T follicular helper cell (primary cell): ENCODE measurements around the gene PARD6B.
"Not testable (repeated sequence)": the region's sequence is repeated elsewhere in the genome, so short reads cannot be mapped to it uniquely, and the experiment has no call there.

Experiments
- DNase-seq: peaks from one replicate; pipeline ENCODE4 v3.0.0-alpha.2; 2020; ENCODE audit warnings: low read depth

PARD6B gene

DNA sequence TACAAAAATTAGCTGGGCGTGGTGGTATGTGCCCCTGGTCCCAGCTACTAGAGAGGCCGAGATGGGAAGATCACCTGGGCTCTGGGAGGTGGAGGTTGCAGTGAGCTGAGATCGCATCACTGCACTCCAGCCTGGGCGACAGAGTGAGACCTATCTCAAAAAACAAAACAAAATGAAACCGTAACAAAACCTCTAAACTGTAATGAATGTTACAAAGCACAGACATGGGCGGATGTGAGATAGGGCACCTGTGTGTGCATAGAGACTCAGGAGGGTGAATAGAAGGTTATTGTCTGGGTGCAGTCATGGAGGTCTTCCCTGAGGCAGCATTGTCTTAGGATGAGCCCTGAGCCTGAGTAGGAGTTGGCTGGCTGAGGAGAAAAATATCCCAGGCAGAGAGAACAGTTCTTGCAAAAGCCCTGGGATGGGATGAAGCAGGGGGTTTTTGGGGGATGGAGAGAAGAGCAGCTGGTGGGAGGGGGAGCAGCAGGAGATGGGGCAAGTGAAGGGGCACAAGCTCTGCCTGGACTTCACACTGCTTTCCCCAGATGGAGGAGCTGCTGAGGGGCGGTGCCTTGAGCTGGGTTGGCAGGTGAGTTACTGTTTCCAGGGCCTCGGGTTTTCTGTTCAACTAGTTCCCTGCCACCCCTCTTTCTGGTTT is 68.6 kb downstream of the PARD6B start:
- DNase-seq: no peak

DNA sequence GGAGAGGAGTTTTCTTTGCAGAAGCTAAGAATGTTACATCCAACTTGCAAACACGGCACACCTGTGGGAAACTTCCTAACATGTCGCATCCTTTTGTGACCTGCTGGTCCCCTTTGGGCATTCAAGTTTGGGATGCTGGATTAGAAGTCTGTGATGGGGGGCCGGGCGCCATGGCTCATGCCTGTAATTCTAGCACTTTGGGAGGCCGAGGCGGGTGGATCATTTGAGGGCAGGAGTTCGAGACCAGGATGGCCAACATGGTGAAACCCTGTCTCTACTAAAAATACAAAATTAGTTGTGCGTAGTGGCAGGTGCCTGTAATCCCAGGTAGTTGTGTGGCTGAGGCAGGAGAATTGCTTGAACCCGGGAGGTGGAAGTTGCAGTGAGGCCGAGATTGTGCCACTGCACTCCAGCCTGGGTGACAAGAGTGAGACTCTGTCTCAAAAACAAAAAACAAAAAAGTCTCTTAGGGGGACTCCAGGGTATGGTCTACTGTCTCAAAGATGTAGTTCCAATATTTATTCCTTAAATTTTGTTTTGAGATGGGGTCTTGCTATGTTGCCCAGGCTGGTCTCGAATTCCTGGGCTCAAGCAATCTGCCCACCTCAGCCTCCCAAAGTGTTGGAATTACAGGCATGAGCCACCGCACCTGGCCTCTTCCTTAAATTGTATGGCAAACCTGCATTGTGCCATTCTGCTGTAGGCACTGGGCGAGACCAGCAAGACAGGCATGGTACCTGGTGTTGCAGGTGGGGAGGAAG is 69.8 kb downstream of the PARD6B start:
- not testable (repeated sequence) for DNase-seq

DNA sequence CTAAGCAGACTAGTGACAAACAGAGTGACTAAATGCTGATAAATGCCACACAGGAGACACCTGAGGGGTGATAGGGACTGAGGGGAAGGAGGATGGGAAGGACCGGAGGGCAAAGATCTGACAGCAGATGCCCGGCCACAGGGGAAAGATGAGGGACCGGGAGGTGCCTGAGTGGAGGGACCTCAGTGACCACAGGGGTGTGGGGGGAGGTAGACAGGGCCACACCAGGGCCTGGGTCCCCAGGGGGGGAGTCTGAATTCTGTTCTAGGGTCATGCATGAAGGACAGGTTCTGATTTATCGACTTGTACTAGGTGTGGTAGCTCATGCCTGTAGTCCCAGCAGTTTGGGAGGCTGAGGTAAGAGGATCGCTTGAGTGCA is 70.4 kb downstream of the PARD6B start:
- no peak for DNase-seq

DNA sequence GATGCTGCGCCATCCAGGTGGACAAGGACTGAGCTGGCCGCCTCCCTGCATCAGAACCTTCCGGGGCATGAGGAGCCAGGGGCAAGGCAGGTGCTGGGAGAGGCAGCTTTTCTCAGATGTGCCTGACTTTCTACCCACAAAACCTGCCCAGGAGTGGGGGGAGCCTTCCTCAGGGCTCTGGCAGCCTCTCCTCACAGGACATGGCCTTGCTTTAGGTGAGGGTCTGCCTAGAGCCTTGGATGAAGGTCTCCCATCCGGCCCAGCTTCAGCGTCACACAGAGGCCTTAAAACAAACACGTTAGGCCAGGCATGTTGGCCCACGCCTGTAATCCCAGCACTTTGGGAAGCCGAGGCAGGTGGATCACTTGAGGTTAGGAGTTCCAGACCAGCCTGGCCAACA is 70.9 kb downstream of the PARD6B start:
- DNase-seq: no peak

DNA sequence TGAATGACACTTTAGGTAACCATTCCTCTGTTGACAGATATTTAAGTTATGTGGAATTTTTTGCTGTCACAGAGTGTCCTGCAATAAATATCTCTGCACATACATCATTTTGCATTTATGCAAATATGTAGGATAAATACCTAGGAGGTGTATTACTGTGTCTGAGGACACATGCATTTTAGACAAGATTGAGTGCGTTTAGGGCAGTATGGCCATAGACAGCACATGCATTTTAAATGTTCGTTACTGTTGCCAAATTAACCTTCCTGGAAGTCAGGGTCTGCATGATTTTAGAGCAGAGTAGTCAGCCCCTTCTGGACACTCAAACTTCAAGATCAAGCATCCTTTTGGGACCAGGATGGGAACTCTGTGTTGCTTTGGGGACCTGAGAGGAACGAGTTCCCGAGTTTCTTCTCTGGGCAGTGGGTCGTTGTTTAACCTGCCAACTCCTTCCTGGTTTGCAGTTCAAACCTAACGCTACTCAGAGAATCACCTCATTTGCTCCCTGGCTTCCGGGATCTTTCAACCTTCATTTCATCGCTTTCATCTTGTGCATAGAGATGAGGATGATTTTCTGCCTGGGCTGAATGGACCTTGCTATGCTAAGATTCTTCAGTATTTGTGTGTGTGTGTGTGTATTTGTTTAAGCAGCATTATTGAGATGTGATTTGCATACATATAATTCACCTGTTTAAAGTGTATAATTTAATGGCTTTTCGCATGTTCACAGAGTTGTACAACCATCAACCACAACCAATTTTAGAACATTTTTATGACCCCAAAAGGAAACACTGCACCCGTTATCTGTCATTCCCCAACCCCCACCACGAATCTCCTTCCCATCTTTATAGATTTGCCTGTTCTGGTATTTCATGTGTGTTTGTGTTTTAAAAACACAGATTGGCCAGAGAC is 73.3 kb downstream of the PARD6B start:
- DNase-seq: peak; percentile 8

DNA sequence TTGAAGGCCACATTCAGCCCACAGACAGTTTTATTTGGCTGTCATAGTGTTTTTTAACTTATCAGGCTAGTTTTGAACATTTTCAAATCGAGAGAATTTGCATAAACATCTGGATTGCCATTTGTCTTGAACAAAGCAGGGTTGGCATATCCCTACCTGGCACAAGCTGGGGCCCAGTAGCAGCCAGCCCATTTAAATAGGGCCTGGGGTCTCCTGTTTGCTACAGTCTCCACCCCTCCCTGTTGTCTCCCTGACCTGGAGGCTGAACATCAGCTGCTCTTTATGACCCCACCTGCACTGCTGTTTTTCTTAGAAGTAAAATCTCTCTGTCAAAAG is 73.9 kb downstream of the PARD6B start:
- DNase-seq: no peak

DNA sequence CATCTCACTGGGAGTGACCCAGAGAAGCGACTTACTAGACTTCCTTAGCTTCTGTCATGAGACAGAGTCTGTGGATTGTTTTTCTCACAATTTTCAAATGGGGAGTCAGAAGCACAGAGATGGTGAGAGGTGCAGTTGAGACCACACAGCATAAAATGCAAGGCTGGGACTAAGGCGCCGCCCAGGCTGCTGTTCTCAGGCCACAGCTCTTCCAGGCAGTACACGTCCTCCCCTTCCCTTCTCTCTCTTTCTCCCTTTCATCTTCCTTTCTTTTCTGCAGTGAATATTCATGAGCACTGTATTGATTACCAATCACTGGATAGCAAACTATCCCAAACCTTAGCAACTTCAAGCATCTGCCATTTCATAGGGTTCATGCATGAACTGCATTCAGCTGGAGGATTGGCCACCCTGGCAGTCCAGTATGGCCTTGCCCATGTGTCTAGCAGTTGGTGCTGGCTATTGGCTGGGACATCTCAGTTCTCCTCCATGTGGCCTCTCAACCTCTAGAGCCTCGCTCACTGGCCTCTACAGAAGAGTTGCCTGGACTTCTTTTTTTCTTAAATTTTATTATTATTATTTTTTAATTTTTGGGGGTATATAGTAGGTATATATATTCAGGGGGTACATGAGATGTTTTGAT is 74.9 kb downstream of the PARD6B start:
- no peak for DNase-seq
